HepG2 (cell line): ENCODE measurements around the gene DLX1.

Experiments used
- ASH2L ChIP-seq: fragments of 300-600, 200-600 bp; sonication (generic); IDR thresholded peaks from 2 replicates; pipeline ENCODE4 v1.7.0; 2017; ENCODE audit warnings: low read depth, mild to moderate bottlenecking, moderate library complexity, mixed read lengths, low read length; ENCODE audit not compliant: insufficient read length
- NR2C2 ChIP-seq: sonication (generic); formaldehyde crosslinking; IDR thresholded peaks from 2 replicates; pipeline ENCODE4 v1.4.0; 2020; ENCODE audit warnings: missing genetic modification reagents, mild to moderate bottlenecking, moderate library complexity, borderline replicate concordance
- ZNF558 ChIP-seq: sonication (generic); formaldehyde crosslinking; IDR thresholded peaks from 2 replicates; pipeline ENCODE4 v1.9.0; 2022; ENCODE audit warnings: mild to moderate bottlenecking, missing genetic modification reagents, borderline replicate concordance

- no peak for TF ChIP-seq NR2C2 (CRISPR knock-in tag)
- TF ChIP-seq ASH2L: no peak
- no peak for TF ChIP-seq ZNF558 (CRISPR knock-in tag)
These were observed 5.8 kb downstream of the DLX1 start for GRCh38 chr2:172091000-172091641.
